GM18505 (cell line): Measurements from ENCODE around the gene ZC3H13.

Experiments used
- ATAC-seq: cut with Tn5 transposase; IDR thresholded peaks from one replicate; pipeline ENCODE4 v1.9.1; 2021; ENCODE audit not compliant: unreplicated experiment
- POLR2A ChIP-seq: IDR thresholded peaks from 4 replicates; pipeline ENCODE4 v1.6.1; 2011; ENCODE audit warnings: borderline replicate concordance; ENCODE audit not compliant: insufficient read depth, insufficient read length; ENCODE audit errors: extremely low read depth

Gene ZC3H13

GRCh38 chr13:45925151-45925550, 127.4 kb downstream of the ZC3H13 start:
- no peak for TF ChIP-seq POLR2A
- ATAC-seq: no peak

- no peak for ATAC-seq
- no peak for TF ChIP-seq POLR2A
These were observed 131.3 kb downstream of the ZC3H13 start for GRCh38 chr13:45921162-45921736.

- TF ChIP-seq POLR2A: no peak
- no peak for ATAC-seq
These were observed 133.9 kb downstream of the ZC3H13 start for GRCh38 chr13:45918597-45918996.

GRCh38 chr13:45917019-45917418, 135.5 kb downstream of the ZC3H13 start:
- ATAC-seq: no peak
- TF ChIP-seq POLR2A: no peak

GRCh38 chr13:45915686-45916439, 136.7 kb downstream of the ZC3H13 start:
- no peak for TF ChIP-seq POLR2A
- no peak for ATAC-seq

GRCh38 chr13:45909673-45910072, 142.9 kb downstream of the ZC3H13 start:
- no peak for TF ChIP-seq POLR2A
- ATAC-seq: no peak

GRCh38 chr13:45909089-45909488, 143.5 kb downstream of the ZC3H13 start:
- TF ChIP-seq POLR2A: no peak
- ATAC-seq: no peak

GRCh38 chr13:45907503-45907902, 145.0 kb downstream of the ZC3H13 start:
- ATAC-seq: no peak
- no peak for TF ChIP-seq POLR2A
